Measurements from ENCODE around the gene CCDC82. TPM values are rescaled to one million over a fixed set of nuclear protein-coding genes. Genes with fewer than 3 reads are reported as not detected.

Gene CCDC82
- polyA plus RNA-seq, 1 of the 3 experiments (the other 2 are of a cell fraction) = 8.7 TPM

DNA sequence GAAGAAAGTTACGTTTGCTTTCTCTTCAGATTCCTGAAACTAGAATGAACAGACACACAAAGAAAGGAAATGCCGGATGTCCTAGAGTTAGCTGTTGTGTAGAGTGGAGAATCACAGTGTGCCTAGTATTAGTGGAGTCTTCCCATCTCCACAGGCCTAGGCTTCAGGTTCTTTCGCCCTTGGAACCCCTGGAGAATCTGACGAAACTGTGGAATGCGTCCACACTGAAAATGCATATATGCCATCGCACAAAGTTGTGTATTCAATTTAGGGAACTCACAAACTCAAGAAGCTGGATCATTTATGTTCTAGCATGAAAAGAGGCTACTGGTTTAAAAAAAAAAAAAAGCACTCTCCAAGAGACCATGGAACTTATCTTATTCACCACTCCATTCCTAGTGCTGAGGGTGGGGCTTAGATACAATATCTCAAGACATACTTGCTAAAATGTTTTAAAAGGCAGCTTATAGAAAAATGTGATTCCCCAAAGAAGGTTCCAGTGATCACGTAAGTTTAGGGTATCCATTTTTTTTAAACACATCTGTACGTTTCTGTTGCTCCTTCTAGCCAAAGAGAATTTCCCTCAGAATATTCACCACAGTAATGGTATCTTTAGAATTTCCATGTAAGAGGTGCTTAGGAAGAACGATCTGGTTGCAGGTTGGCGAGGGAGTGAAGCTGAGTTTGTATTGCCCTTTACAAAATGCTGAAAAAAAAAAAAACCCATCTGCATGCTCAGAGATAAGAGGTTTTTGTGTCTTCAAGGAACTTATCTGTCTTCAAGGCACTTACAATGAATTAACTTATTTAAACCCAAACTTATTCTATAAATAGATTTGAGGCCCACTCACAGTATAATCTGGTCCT is 66.7 kb downstream of the CCDC82 start:
- Histone ChIP-seq H3K79me2 (ENCODE audit: insufficient read depth) (peaks cover 100% of the 10 kb centered on the region), H3K36me3 (replicated peaks in 1 of 2; ENCODE audit: control insufficient read depth in 1 of 2, insufficient read depth in 2 of 2, low read length in 1 of 2) (peaks cover 3 to 20% of the 10 kb centered on the region in 2 experiments), H3K27ac (ENCODE audit: low read depth in 2 of 2, low read length in 1 of 2) (no peak overlapping the region), H3F3A (replicated peaks; ENCODE audit: insufficient read depth) (peaks cover 26% of the 10 kb centered on the region), H3K4me1 (ENCODE audit: control insufficient read depth in 1 of 2, insufficient read depth in 2 of 2, low read depth in 1 of 2, low read length in 1 of 2) (peaks cover 8 to 42% of the 10 kb centered on the region in 2 experiments; a peak in 3 of 4 replicates), H2AFZ (ENCODE audit: low read depth) (no peak overlapping the region), H3K9me3 (no peaks in the 10 kb centered on the region), H4K20me1 (ENCODE audit: insufficient read depth) (no peaks in the 10 kb centered on the region; the same call in 1 of the 2 replicates), H3K4me3 (ENCODE audit: low read depth in 2 of 2, low read length in 1 of 2) (no peak overlapping the region), H3K27me3 (ENCODE audit: insufficient read depth) (no peaks in the 10 kb centered on the region), H3K9ac (no peak overlapping the region), H3K9me2 (no peaks in the 10 kb centered on the region), H3K4me2 (no peak overlapping the region)
- ChIA-PET CTCF (interaction anchor here (0.8 to 1.3 kb wide), 2 partner anchors 11 to 15 kb away, joined by 3 read pairs; no protein-coding TSS in a partner anchor), POLR2A (no interaction called here)
- TF ChIP-seq, protein P1, sequence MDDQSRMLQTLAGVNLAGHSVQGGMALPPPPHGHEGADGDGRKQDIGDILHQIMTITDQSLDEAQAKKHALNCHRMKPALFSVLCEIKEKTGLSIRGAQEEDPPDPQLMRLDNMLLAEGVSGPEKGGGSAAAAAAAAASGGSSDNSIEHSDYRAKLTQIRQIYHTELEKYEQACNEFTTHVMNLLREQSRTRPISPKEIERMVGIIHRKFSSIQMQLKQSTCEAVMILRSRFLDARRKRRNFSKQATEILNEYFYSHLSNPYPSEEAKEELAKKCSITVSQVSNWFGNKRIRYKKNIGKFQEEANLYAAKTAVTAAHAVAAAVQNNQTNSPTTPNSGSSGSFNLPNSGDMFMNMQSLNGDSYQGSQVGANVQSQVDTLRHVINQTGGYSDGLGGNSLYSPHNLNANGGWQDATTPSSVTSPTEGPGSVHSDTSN (IDR thresholded peaks at IDR 0.05) = no peak
- TF ChIP-seq TAF1 (IDR thresholded peaks at IDR 0.05; ENCODE audit: borderline replicate concordance, low read depth, low read length) = no peak
- TF ChIP-seq, protein P2, sequence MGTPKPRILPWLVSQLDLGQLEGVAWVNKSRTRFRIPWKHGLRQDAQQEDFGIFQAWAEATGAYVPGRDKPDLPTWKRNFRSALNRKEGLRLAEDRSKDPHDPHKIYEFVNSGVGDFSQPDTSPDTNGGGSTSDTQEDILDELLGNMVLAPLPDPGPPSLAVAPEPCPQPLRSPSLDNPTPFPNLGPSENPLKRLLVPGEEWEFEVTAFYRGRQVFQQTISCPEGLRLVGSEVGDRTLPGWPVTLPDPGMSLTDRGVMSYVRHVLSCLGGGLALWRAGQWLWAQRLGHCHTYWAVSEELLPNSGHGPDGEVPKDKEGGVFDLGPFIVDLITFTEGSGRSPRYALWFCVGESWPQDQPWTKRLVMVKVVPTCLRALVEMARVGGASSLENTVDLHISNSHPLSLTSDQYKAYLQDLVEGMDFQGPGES (IDR thresholded peaks at IDR 0.05; ENCODE audit: low read depth, low read length) = no peak
- no peak for TF ChIP-seq ELF1 (IDR thresholded peaks at IDR 0.05)
- no peak for TF ChIP-seq NRF1 (IDR thresholded peaks at IDR 0.05; ENCODE audit: low read depth, low read length)
- no peak for TF ChIP-seq RXRA (IDR thresholded peaks at IDR 0.05; ENCODE audit: borderline replicate concordance, low read depth)
- TF ChIP-seq GATA2 (CRISPR knock-in tag; IDR thresholded peaks at IDR 0.05) = no peak
- no peak for TF ChIP-seq MXI1 (IDR thresholded peaks at IDR 0.05; ENCODE audit: low read depth, low read length)
- TF ChIP-seq TEAD4 (IDR thresholded peaks at IDR 0.05; ENCODE audit: borderline replicate concordance, insufficient read depth) = no peak
- no peak for TF ChIP-seq MEF2A (IDR thresholded peaks at IDR 0.05; ENCODE audit: borderline replicate concordance, low read depth)
- TF ChIP-seq, protein P3, sequence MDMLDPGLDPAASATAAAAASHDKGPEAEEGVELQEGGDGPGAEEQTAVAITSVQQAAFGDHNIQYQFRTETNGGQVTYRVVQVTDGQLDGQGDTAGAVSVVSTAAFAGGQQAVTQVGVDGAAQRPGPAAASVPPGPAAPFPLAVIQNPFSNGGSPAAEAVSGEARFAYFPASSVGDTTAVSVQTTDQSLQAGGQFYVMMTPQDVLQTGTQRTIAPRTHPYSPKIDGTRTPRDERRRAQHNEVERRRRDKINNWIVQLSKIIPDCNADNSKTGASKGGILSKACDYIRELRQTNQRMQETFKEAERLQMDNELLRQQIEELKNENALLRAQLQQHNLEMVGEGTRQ (IDR thresholded peaks at IDR 0.05; ENCODE audit: borderline replicate concordance, low read depth, low read length) = no peak
- TF ChIP-seq, protein P4, sequence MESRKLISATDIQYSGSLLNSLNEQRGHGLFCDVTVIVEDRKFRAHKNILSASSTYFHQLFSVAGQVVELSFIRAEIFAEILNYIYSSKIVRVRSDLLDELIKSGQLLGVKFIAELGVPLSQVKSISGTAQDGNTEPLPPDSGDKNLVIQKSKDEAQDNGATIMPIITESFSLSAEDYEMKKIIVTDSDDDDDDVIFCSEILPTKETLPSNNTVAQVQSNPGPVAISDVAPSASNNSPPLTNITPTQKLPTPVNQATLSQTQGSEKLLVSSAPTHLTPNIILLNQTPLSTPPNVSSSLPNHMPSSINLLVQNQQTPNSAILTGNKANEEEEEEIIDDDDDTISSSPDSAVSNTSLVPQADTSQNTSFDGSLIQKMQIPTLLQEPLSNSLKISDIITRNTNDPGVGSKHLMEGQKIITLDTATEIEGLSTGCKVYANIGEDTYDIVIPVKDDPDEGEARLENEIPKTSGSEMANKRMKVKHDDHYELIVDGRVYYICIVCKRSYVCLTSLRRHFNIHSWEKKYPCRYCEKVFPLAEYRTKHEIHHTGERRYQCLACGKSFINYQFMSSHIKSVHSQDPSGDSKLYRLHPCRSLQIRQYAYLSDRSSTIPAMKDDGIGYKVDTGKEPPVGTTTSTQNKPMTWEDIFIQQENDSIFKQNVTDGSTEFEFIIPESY (IDR thresholded peaks at IDR 0.05; ENCODE audit: borderline replicate concordance, low read depth) = no peak
- TF ChIP-seq EP300 (IDR thresholded peaks at IDR 0.05; ENCODE audit: borderline replicate concordance in 1 of 2, low read depth in 1 of 2, low read length in 1 of 2) = no peak
- no peak for TF ChIP-seq GABPA (IDR thresholded peaks at IDR 0.05; ENCODE audit: low read depth)
- TF ChIP-seq SIN3A (IDR thresholded peaks at IDR 0.05; ENCODE audit: borderline replicate concordance, low read depth, low read length) = no peak
- no peak for TF ChIP-seq NFIC (IDR thresholded peaks at IDR 0.05; ENCODE audit: borderline replicate concordance)
- TF ChIP-seq, protein P5, sequence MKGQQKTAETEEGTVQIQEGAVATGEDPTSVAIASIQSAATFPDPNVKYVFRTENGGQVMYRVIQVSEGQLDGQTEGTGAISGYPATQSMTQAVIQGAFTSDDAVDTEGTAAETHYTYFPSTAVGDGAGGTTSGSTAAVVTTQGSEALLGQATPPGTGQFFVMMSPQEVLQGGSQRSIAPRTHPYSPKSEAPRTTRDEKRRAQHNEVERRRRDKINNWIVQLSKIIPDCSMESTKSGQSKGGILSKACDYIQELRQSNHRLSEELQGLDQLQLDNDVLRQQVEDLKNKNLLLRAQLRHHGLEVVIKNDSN (IDR thresholded peaks at IDR 0.05; ENCODE audit: borderline replicate concordance, low read depth) = no peak
- no peak for TF ChIP-seq POLR2AphosphoS5 (IDR thresholded peaks at IDR 0.05; ENCODE audit: low read depth, low read length)
- no peak for TF ChIP-seq TCF12 (IDR thresholded peaks at IDR 0.05)
- TF ChIP-seq SMC3 (IDR thresholded peaks at IDR 0.05; ENCODE audit: low read depth, low read length) = no peak
- no peak for DNase-seq
- WGBS (ENCODE audit: low lambda C conversion rate) = 95% methylated on average over 10 of the region's 10 CpGs
